A549 (cell line): Measurements from ENCODE around the gene HMOX1. TPM values are rescaled to one million over a fixed set of nuclear protein-coding genes. Genes with fewer than 3 reads are reported as not detected.

Experiments
- ATAC-seq, 2 experiments: fragments of 200-7000 bp in 1 of 2; fragments of >200 bp in 1 of 2; cut with Nextera tagmentation in 1 of 2; cut with Tn5 transposase in 1 of 2; 3 replicates each; pipeline versions ENCODE4 v1.8.0 to v1.9.1; 2018 to 2020; ENCODE audit warnings: mild to moderate bottlenecking in 1 of 2, moderate library complexity in 1 of 2
- CTCF ChIA-PET: fragments of 300-600 bp; sonication (Branson Sonifier 250); formaldehyde crosslinking; extraction: SDS; loops from one replicate; lab custom pipeline; 2021; ENCODE audit warnings: antibody characterized with exemption, inconsistent platforms; lab: Yijun Ruan, JAX
- POLR2A ChIA-PET: fragments of 350-600 bp; formaldehyde crosslinking; extraction: SDS; loops from one replicate; lab custom pipeline; 2021; ENCODE audit warnings: antibody characterized with exemption, inconsistent platforms; lab: Yijun Ruan, JAX
- DNase-seq, 2 experiments: peaks; one replicate each; pipeline versions ENCODE4 v3.0.0 to v3.0.0-alpha.2; 2011 to 2016; ENCODE audit warnings: low read depth in 1 of 2, low spot score in 1 of 2
- FAIRE-seq: peaks from 2 replicates; lab custom pipeline; 2011; peaks lifted over from hg19 to GRCh38; lab: Jason Lieb, UNC
- H3K27ac ChIP-seq, 2 experiments: fragments of >200 bp; sonication (Bioruptor Twin); formaldehyde crosslinking; 3 replicates each; pipeline ENCODE4 v1.5.1; 2016 to 2017
- H3K4me1 ChIP-seq: fragments of >200 bp; sonication (Bioruptor Twin); formaldehyde crosslinking; 3 replicates; pipeline ENCODE4 v1.6.1; 2016
- H3K4me2 ChIP-seq: fragments of >200 bp; sonication (Bioruptor Twin); formaldehyde crosslinking; 3 replicates; pipeline ENCODE4 v1.6.1; 2016
- H3K4me3 ChIP-seq: fragments of >200 bp; sonication (Bioruptor Twin); formaldehyde crosslinking; 3 replicates; pipeline ENCODE4 v1.5.1; 2016
- H3K9me3 ChIP-seq: fragments of >200 bp; sonication (Bioruptor Twin); formaldehyde crosslinking; 3 replicates; pipeline ENCODE4 v1.6.1; 2016
- BHLHE40 ChIP-seq: IDR thresholded peaks from 2 replicates; pipeline ENCODE4 v1.6.1; 2012; ENCODE audit warnings: low read depth, low read length, inconsistent platforms
- CHD2 ChIP-seq: fragments of 150-350 bp; IDR thresholded peaks from 2 replicates; pipeline ENCODE4 v1.6.1; 2014; ENCODE audit warnings: low read length; ENCODE audit not compliant: partially characterized antibody
- CHD4 ChIP-seq: fragments of 200-600 bp; sonication (generic); IDR thresholded peaks from 2 replicates; pipeline ENCODE4 v1.6.1; 2016; ENCODE audit warnings: antibody characterized with exemption, mild to moderate bottlenecking, borderline replicate concordance
- EP300 ChIP-seq, 2 experiments: fragments of >200 bp; sonication (Bioruptor Twin); formaldehyde crosslinking; IDR thresholded peaks; 2 replicates in 1 of 2; 3 replicates in 1 of 2; pipeline ENCODE4 v1.6.1; 2016 to 2017
- ESRRA ChIP-seq: fragments of 150-350 bp; IDR thresholded peaks from 2 replicates; pipeline ENCODE4 v1.6.1; 2014; ENCODE audit warnings: mild to moderate bottlenecking, low read length, borderline replicate concordance
- FOSL2 ChIP-seq, 2 experiments: fragments of 450-650 bp in 1 of 2; fragments of >200 bp in 1 of 2; sonication (Bioruptor Twin) in 1 of 2; formaldehyde crosslinking; IDR thresholded peaks; 2 replicates each; pipeline versions ENCODE4 v1.5.0 to v1.6.1; 2016 to 2020; ENCODE audit warnings: mild to moderate bottlenecking in 1 of 2, moderate library complexity in 1 of 2
- FOXS1 ChIP-seq: fragments of 250-450 bp; sonication (Bioruptor Pico); IDR thresholded peaks from 2 replicates; pipeline ENCODE4 v1.5.0; 2020; ENCODE audit warnings: mild to moderate bottlenecking, moderate library complexity
- HDAC2 ChIP-seq: fragments of 200-600 bp; sonication (generic); IDR thresholded peaks from 2 replicates; pipeline ENCODE4 v1.6.1; 2016
- HEYL ChIP-seq: fragments of 250-450 bp; sonication (Bioruptor Pico); IDR thresholded peaks from 2 replicates; pipeline ENCODE4 v1.8.0; 2021; ENCODE audit warnings: mild to moderate bottlenecking, moderate library complexity
- HOXA7 ChIP-seq: fragments of 250-450 bp; sonication (Bioruptor Pico); IDR thresholded peaks from 2 replicates; pipeline ENCODE4 v1.5.0; 2020; ENCODE audit warnings: mild to moderate bottlenecking, moderate library complexity
- JUNB ChIP-seq: fragments of >200 bp; sonication (Bioruptor Twin); formaldehyde crosslinking; IDR thresholded peaks from 2 replicates; pipeline ENCODE4 v1.6.1; 2016
- KDM1A ChIP-seq: fragments of 200-600 bp; sonication (generic); IDR thresholded peaks from 2 replicates; pipeline ENCODE4 v1.6.1; 2016; ENCODE audit warnings: low read depth, mild to moderate bottlenecking
- MAFK ChIP-seq: fragments of 450-650 bp; IDR thresholded peaks from 2 replicates; pipeline ENCODE4 v1.6.1; 2014; ENCODE audit not compliant: partially characterized antibody
- MAZ ChIP-seq: fragments of 150-350 bp; IDR thresholded peaks from 2 replicates; pipeline ENCODE4 v1.6.1; 2014; ENCODE audit warnings: antibody characterized with exemption, low read depth, low read length, borderline replicate concordance
- NFE2L2 ChIP-seq: fragments of 150-350 bp; conservative IDR thresholded peaks from 2 replicates; pipeline ENCODE4 v1.6.1; 2014; ENCODE audit warnings: low read length
- NPAS2 ChIP-seq: fragments of 250-450 bp; sonication (Bioruptor Pico); IDR thresholded peaks from 2 replicates; pipeline ENCODE4 v1.8.0; 2022; ENCODE audit warnings: mild to moderate bottlenecking, moderate library complexity, borderline replicate concordance
- PHF8 ChIP-seq: fragments of 200-600 bp; sonication (generic); IDR thresholded peaks from 2 replicates; pipeline ENCODE4 v1.6.1; 2016; ENCODE audit warnings: low read depth, mild to moderate bottlenecking, antibody characterized with exemption, moderate library complexity, borderline replicate concordance
- POLR2AphosphoS2 ChIP-seq: conservative IDR thresholded peaks from 2 replicates; pipeline ENCODE4 v1.6.1; 2012; ENCODE audit warnings: low read length, improper control_type of control experiment, inconsistent platforms
- RAD21 ChIP-seq, 2 experiments: fragments of >200 bp in 1 of 2; sonication (Bioruptor Twin) in 1 of 2; formaldehyde crosslinking in 1 of 2; IDR thresholded peaks in 1 of 2; conservative IDR thresholded peaks in 1 of 2; 2 replicates in 1 of 2; 3 replicates in 1 of 2; pipeline ENCODE4 v1.6.1; 2012 to 2018; ENCODE audit warnings: inconsistent platforms in 1 of 2
- RNF2 ChIP-seq: fragments of 200-600 bp; sonication (generic); IDR thresholded peaks from 2 replicates; pipeline ENCODE4 v1.6.1; 2016; ENCODE audit warnings: low read depth, mild to moderate bottlenecking, antibody characterized with exemption, moderate library complexity, borderline replicate concordance
- TFCP2L1 ChIP-seq: fragments of 250-450 bp; sonication (Bioruptor Pico); IDR thresholded peaks from 2 replicates; pipeline ENCODE4 v1.5.0; 2021; ENCODE audit warnings: mild to moderate bottlenecking
- TP53 ChIP-seq: fragments of 250-450 bp; sonication (Bioruptor Pico); IDR thresholded peaks from 2 replicates; pipeline ENCODE4 v1.5.0; 2021; ENCODE audit warnings: mild to moderate bottlenecking, moderate library complexity
- ZC3H11A ChIP-seq: fragments of 450-650 bp; IDR thresholded peaks from 2 replicates; pipeline ENCODE4 v1.6.1; 2014; ENCODE audit warnings: antibody characterized with exemption, mild to moderate bottlenecking
- ZNF302 ChIP-seq: fragments of 250-450 bp; sonication (Bioruptor Pico); IDR thresholded peaks from 2 replicates; pipeline ENCODE4 v1.9.0; 2021; ENCODE audit warnings: inconsistent platforms, mild to moderate bottlenecking, moderate library complexity
- WGBS: methylation state at CpG from one replicate; pipeline ENCODE4 v1.1.6; 2017; ENCODE audit errors: missing lambda C conversion rate; 5-methylcytosine and 5-hydroxymethylcytosine counted together
- polyA plus RNA-seq, 4 experiments: library from polyadenylated mRNA; depleted of rRNA in 3 of 4; stranded (reverse); fragments of >200 nt; fragmentation: RNase III in 1 of 4; extraction: RNeasy Plus Mini Kit Qiagen cat#74134 plus additional on column Dnase treatment in 1 of 4; gene quantifications; 2 replicates in 3 of 4; 3 replicates in 1 of 4; pipeline ENCODE4 v1.2.3, GENCODE V29; 2011 to 2017
- TF ChIP-seq, protein P1 (sequence below): fragments of 200-600 bp; sonication (generic); IDR thresholded peaks from 2 replicates; pipeline ENCODE4 v1.6.1; 2016; ENCODE audit warnings: antibody characterized with exemption, mild to moderate bottlenecking, moderate library complexity
- TF ChIP-seq, protein P2 (sequence below): fragments of 250-450 bp; sonication (Bioruptor Pico); IDR thresholded peaks from 2 replicates; pipeline ENCODE4 v1.5.0; 2020; ENCODE audit warnings: low read depth, mild to moderate bottlenecking, moderate library complexity
- TF ChIP-seq, protein P3 (sequence below): fragments of 450-650 bp; IDR thresholded peaks from 2 replicates; pipeline ENCODE4 v1.6.1; 2014; ENCODE audit warnings: antibody characterized with exemption
- TF ChIP-seq, protein P4 (sequence below): IDR thresholded peaks from 2 replicates; pipeline ENCODE4 v1.6.1; 2012

HMOX1 gene
- polyA plus RNA-seq, 2 of the 4 experiments (the other 2 are of a cell fraction), result 97.7 to 506 TPM

DNA sequence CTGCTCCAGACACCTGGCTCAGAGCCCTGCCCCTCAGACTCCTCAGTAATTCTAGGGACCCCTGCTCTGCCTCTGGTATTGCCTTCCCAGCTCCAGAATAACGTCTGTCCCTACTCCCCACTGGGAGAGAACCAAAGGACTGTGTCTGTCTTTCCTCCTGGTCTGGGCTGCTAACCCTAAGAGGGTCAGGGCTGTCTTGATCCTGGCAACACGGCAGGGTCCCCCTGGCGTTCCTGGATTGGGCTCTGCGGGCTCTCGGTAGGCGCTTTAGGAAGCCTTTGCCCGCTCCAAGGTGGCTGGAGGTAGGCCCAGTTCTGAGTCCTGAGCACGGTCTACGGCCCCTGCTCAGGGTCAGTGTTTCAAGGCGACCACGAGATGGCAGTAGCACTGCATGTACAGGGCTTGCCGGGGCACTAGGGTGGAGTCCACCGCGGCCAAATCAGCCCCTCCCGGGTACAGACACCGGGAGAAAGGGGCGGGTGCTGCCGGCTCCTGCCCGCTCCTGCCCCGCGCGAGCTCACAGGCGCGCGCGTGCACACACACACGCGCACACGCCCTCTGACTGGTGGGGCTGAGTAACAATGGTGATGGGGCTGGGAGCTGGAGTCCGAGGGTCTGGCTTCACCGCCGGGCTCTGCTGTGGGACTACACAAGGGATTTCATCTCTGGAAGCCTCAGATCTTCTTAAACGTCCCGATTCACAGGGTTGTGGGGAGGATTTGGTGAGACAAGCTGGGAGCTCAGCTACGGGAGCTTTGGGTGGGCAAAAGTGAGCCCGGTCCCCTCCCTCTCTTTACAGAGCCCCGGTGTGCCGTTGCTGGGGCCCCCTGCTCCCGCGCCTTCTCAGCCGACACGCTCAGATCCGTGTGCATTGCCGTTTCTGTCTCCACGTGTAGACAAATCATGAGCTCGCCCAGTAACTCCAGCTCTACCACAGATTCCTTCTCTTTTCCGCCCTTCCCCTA, 30.1 kb upstream of the HMOX1 start (continued):
- TF ChIP-seq, protein P1, sequence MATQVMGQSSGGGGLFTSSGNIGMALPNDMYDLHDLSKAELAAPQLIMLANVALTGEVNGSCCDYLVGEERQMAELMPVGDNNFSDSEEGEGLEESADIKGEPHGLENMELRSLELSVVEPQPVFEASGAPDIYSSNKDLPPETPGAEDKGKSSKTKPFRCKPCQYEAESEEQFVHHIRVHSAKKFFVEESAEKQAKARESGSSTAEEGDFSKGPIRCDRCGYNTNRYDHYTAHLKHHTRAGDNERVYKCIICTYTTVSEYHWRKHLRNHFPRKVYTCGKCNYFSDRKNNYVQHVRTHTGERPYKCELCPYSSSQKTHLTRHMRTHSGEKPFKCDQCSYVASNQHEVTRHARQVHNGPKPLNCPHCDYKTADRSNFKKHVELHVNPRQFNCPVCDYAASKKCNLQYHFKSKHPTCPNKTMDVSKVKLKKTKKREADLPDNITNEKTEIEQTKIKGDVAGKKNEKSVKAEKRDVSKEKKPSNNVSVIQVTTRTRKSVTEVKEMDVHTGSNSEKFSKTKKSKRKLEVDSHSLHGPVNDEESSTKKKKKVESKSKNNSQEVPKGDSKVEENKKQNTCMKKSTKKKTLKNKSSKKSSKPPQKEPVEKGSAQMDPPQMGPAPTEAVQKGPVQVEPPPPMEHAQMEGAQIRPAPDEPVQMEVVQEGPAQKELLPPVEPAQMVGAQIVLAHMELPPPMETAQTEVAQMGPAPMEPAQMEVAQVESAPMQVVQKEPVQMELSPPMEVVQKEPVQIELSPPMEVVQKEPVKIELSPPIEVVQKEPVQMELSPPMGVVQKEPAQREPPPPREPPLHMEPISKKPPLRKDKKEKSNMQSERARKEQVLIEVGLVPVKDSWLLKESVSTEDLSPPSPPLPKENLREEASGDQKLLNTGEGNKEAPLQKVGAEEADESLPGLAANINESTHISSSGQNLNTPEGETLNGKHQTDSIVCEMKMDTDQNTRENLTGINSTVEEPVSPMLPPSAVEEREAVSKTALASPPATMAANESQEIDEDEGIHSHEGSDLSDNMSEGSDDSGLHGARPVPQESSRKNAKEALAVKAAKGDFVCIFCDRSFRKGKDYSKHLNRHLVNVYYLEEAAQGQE, result no peak
- no peak for TF ChIP-seq POLR2AphosphoS2
- TF ChIP-seq EP300 (IDR thresholded peaks at IDR 0.05), result no peak
- TF ChIP-seq, protein P2, sequence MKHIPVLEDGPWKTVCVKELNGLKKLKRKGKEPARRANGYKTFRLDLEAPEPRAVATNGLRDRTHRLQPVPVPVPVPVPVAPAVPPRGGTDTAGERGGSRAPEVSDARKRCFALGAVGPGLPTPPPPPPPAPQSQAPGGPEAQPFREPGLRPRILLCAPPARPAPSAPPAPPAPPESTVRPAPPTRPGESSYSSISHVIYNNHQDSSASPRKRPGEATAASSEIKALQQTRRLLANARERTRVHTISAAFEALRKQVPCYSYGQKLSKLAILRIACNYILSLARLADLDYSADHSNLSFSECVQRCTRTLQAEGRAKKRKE (CRISPR knock-in tag), result no peak
- TF ChIP-seq MAZ, result no peak

DNA sequence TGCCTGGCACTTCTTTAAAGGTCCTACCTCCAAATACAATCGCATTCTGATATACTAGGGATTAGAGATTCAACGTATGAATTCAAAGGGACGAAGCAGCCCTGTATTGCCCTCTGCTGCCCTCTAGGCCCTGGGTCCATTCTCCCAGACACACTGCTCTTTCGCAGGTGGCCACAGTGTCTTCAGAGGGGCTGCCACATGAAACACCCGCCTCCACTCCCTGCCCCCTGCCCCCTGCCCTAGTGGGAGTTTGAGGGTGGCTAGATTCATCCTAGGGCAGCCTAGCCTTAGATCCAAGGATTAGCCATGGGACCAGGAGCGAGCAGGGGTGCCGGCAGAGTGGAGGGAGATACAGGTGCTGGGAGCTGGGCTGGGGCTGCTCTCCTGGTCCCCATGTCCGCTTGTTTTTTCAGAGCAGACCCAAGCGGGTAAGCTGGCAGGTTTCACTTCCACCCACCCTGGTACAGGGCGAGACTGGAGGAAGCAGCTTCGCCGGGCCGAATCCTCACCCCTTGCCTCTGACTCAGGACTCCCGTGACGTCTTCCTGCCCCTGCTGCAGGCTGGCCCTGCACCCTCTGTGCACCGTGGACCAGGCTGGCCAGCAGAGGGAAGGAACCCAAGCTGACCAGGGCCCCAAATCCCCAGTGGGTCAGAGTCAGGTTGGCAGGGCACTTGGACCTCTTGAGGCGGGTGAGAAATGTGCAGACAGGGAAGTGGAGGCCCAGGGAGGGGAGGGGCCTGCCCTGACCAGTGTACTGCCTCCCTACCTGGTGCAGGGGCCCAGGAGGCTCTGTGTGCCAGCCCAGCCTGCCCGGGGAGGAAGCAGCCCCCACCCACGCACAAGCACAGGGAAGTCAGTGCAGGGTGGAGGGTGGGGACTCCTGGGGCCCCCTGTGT, 28.4 kb upstream of the HMOX1 start:
- Histone ChIP-seq H3K4me3 (no peak overlapping the region), H3K4me2 (0 out of 3 replicates have a peak overlapping the region, but pooled peaks have one; percentile 19), H3K4me1 (peaks cover 37% of the 10 kb centered on the region), H3K27ac (peak overlapping the region; percentile 95 to 98), H3K9me3 (no peaks in the 10 kb centered on the region)
- WGBS, result 52% methylated on average over 7 of the region's 19 CpGs
- ChIA-PET POLR2A (interaction anchor here (1.6 kb wide), 1 partner anchor 44 kb away, joined by 3 read pairs; no protein-coding TSS in a partner anchor), CTCF (interaction anchor here (0.6 to 6.3 kb wide), 17 partner anchors 9 to 567 kb away, joined by 3 to 46 read pairs (median 6); partner anchors contain the start of gene HMOX1)
- DNase-seq (peak; percentile 30 to 50), FAIRE-seq (no peak), ATAC-seq (peak; percentile 33 to 65; a peak in 4 of 6 replicates)
- TF ChIP-seq POLR2AphosphoS2, result no peak
- no peak for TF ChIP-seq FOSL2 (IDR thresholded peaks at IDR 0.05)
- peak; percentile 39 for TF ChIP-seq FOSL2 (CRISPR knock-in tag; IDR thresholded peaks at IDR 0.05)
- TF ChIP-seq TFCP2L1, result no peak
- no peak for TF ChIP-seq ESRRA
- TF ChIP-seq CHD2, result no peak
- TF ChIP-seq, protein P3, sequence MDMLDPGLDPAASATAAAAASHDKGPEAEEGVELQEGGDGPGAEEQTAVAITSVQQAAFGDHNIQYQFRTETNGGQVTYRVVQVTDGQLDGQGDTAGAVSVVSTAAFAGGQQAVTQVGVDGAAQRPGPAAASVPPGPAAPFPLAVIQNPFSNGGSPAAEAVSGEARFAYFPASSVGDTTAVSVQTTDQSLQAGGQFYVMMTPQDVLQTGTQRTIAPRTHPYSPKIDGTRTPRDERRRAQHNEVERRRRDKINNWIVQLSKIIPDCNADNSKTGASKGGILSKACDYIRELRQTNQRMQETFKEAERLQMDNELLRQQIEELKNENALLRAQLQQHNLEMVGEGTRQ, result no peak
- TF ChIP-seq CHD4, result no peak
- no peak for TF ChIP-seq ZC3H11A
- TF ChIP-seq JUNB, result no peak
- no peak for TF ChIP-seq NPAS2 (CRISPR knock-in tag)
- TF ChIP-seq, protein P4, sequence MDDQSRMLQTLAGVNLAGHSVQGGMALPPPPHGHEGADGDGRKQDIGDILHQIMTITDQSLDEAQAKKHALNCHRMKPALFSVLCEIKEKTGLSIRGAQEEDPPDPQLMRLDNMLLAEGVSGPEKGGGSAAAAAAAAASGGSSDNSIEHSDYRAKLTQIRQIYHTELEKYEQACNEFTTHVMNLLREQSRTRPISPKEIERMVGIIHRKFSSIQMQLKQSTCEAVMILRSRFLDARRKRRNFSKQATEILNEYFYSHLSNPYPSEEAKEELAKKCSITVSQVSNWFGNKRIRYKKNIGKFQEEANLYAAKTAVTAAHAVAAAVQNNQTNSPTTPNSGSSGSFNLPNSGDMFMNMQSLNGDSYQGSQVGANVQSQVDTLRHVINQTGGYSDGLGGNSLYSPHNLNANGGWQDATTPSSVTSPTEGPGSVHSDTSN, result no peak
- no peak for TF ChIP-seq HOXA7 (CRISPR knock-in tag)
- no peak for TF ChIP-seq HEYL (CRISPR knock-in tag)
- no peak for TF ChIP-seq TP53 (CRISPR knock-in tag)
- TF ChIP-seq ZNF302 (CRISPR knock-in tag), result no peak
- no peak for TF ChIP-seq PHF8
- no peak for TF ChIP-seq FOXS1
- no peak for TF ChIP-seq BHLHE40
- TF ChIP-seq KDM1A, result no peak
- TF ChIP-seq MAZ, result no peak
- TF ChIP-seq HDAC2, result no peak
- TF ChIP-seq MAFK, result no peak
- TF ChIP-seq RAD21 (conservative IDR thresholded peaks at IDR 0.05 in 1 of 2, IDR thresholded peaks at IDR 0.05 in 1 of 2), result peak; percentile 18 to 48; a peak in 2 of 5 replicates
- TF ChIP-seq NFE2L2, result no peak
- no peak for TF ChIP-seq RNF2
